Retina (tissue), 1 donor: ENCODE data around the gene ALG9.

Experiments used
- DNase-seq: peaks from one replicate; pipeline ENCODE4 v3.0.0-alpha.2; 2016

The ALG9 gene

GRCh38 chr11:111834432-111835163 is 36.8 kb downstream of the ALG9 start:
- DNase-seq: no peak

DNA sequence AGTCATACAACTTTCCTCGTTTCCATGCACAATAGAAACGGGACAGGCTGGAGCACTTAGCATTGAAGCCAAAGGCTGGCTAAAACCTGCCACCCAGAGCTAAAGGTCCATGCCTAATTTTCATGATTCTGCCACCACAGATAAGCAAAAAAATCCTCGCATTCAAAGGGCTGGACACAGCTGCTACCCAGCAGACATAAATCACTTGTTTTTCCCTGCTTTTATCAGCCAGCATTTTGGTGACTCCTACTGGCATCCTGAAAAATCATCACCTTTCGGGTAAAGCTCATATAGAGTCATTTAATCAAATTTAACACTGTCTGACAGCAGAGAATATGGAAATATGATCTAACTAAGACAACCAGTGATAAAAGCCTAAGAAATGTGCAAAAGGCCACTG is 37.9 kb downstream of the ALG9 start:
- no peak for DNase-seq

- DNase-seq: no peak
Observed at GRCh38 chr11:111829185-111829968, 42.0 kb downstream of the ALG9 start.

DNA sequence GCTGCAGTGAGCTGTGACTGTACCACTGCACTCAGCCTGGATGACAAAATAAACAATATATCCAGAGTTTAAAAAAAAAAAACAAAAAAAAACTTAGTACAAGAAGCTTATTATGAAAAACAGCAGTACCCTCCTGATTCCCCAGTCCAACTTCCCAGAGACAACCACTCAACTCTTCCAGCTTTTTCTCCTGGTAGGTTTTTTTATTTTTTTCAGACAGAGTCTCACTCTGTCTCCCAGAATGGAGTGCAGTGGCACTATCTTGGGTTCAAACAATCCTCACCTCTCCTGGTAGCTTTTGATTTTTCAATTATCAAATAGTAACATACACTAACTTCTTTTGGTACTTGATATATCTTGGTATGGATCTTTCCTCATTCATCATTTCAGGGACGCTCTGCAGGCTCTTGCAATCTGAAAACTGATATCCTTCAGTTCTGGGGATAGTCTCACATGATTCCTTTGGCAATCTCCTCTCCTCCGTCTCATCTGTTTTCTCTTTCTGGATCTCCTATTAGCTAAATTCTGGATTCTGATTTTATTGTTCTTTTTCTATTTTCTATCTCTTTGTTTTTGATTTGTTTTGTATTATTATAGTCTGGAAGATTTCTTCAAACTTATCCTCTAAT is 44.9 kb downstream of the ALG9 start:
- DNase-seq: no peak

GRCh38 chr11:111823629-111824028 is 47.8 kb downstream of the ALG9 start:
- no peak for DNase-seq

DNA sequence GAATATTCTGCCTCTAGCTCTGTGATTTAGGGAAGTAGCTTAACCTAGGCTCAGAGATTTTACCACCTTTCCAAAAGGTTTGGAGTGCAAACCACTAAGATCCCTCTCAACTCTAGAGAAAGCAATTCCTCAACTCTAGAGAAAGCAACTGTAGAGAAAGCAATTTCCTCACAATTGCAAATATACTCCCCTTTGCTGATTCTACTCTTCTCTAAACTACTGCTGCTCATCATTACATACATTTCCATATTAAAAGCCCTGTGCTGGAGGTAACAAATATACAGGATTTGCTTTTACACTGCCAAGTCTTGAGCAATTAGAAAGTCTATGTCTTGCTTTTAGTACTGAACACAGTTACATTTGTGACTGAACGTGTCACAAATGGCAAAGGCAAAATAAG is 48.2 kb downstream of the ALG9 start:
- no peak for DNase-seq

- no peak for DNase-seq
Observed at GRCh38 chr11:111819829-111820237, 51.5 kb downstream of the ALG9 start.

DNA sequence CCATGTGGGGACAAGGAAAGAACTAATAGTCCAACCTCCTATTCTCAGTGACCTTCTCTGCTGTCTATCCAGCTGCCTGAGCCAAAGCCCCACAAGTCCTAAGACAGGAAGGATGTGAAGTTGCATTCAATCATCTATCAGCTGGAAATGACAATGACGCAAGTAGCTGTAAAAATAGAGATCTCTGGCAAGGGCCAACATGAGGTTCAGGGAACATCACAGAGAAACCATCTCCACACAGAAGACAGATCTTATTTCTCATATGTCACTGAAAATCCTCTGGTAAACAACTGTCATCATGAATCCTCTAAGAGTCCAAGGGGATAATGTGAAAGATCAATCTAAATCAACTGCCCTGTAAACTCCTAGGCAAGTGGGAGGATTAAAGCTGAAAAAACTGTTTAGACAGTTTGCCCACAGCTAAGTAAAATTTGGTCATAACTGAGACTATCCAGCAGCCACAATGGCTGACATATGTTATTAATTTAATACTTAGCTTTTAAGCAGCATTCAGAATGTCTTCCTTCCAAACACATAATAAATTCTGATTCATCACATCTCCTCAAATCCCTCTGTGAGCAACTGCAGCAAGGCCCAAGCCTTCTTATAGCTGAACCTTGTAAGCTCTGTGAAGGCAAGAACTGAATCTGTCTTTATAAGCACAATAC is 52.1 kb downstream of the ALG9 start:
- no peak for DNase-seq

GRCh38 chr11:111815489-111815888 is 55.9 kb downstream of the ALG9 start:
- no peak for DNase-seq

DNA sequence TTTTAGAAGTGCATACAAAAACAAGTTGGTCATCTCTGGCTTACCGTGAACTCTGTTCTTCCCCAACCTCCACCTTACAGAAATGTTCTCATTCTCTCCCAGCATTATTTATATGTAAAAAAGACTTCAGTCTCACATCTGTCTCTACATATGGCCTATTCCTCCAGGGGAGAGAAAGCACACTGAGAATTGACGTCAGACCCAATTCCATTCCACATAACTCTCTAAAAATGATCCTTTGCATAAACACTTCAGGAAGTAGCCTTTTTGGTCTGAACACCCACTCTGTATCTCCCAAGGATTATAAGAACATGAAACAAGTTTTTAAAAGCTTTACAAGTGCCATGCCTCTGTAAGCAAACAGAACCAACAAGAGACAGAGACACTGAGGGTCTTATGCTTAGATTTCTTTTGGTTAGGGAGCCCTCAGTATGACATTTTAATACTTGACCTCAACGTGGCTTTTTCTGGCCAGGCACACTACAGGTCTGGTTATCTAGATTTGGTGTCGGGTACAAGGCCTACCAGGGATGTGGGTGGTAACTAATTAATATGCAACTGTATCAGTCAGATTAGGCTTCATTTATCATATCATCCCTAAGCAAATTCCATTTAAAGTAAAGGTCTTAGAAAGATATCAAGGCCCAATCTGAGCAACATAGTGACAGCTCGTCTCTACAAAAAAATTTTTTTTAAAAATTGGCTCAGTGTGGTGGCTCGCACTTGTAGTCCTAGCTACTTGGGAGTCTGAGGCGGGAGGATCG is 56.6 kb downstream of the ALG9 start:
- no peak for DNase-seq

DNA sequence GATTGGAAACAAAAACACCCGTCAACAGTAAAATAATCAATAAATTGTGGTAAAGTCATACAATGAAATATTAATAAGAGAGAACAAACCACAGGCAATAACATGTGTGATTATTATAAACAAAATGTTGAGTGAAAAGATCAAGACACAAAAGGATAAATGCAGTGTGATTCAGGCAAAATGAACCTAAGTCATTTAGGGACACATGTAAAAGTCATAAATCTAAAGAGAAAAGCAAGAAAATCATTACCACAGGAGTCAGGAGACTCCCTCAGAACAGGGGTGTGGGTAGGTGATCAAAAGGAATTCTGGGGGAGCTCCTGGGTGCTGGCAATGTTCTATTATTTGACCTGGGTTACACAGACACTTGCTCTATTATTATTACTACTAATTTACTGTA is 57.3 kb downstream of the ALG9 start:
- DNase-seq: no peak

GRCh38 chr11:111812211-111812610 is 59.2 kb downstream of the ALG9 start:
- no peak for DNase-seq

GRCh38 chr11:111811445-111811844 is 59.9 kb downstream of the ALG9 start:
- no peak for DNase-seq

GRCh38 chr11:111808834-111809233 is 62.5 kb downstream of the ALG9 start:
- DNase-seq: no peak

DNA sequence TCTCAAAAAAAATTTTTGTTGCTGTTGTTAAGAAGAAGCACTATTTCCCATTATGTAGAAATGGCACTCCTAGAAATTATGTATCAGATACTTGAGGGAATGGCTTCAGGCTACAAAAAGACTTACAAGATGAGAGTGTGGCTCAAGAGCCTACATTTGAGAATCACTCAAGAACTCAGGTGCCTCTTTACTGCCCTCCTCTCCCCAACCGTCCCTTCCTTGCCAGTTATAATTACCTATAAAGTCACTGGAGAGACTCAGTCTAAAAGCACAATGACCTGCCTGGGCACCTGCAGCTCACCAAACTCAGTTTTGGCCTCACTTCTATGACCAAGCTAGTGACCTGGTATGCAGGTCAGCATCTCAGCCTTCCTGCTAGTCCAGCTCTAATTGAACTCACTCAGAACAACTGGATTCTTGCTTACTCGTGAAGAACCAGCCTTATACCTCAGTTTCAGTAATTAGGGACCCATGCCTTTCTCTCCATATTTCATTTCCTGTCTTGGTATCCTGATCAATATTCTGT is 63.3 kb downstream of the ALG9 start:
- no peak for DNase-seq

- DNase-seq: no peak
Observed at GRCh38 chr11:111807076-111807475, 64.3 kb downstream of the ALG9 start.

DNA sequence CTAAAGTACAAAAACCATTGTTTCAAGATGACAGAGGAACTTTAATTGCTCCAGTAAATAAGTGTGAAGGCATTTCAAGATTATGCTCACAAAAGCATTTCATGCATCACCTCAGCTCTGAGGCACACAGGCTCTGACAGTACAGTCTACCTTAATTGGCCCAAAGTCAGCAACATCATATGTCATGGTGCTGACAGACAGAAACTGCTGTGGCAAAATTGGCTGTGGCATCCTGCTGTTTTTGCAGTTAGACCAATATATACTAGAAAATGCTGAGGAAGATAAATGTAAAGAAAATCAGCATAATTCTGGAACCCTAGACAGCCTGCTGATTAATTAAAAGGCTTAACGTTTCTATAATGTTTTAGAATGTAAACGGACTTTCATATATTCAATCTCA is 70.2 kb downstream of the ALG9 start:
- DNase-seq: peak; percentile 87

DNA sequence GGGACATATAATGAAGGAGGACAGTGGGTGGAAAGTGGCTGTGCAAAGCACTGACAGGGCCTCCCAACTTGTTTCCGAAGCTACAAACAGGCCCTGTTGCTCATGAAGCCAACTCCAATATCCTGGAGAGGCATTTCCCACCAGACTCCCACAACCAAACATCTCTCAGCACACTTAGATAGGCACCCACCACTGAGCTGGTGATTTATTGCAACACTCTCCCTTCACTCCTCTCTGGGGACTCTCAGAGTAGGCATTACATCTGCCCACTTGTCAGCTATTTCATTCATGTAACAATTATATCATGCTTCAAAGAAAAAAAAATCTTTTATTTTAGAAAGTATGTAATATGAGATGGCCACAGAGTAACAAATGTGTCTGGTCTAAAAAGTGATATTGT is 73.1 kb downstream of the ALG9 start:
- DNase-seq: no peak

DNA sequence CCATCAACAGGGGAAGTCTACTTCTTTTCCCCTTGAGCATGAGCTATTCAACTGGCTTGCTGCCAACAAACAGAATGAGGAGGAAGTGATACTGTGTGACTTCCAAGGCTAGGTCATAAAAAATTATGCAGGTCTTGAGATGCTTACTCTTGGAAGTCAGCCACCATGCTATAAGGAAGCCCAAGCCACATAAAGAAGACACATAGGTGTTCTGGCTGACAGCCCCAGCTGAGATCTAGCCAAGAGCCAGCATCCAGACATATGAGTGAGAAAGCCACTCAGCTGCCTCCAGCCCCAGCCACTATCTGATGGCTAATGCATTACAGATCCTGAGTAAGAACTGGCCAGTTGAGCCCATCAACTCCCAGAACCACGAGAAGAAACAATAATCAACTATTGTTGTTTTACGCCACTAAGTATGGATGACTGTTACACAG is 74.2 kb downstream of the ALG9 start:
- DNase-seq: no peak

GRCh38 chr11:111796696-111797095 is 74.7 kb downstream of the ALG9 start:
- no peak for DNase-seq

- no peak for DNase-seq
Observed at GRCh38 chr11:111795334-111795985, 75.9 kb downstream of the ALG9 start.

GRCh38 chr11:111793863-111794262 is 77.5 kb downstream of the ALG9 start:
- peak; percentile 40 for DNase-seq
